Cardiac fibroblast (primary cell): ENCODE data around the gene IP6K2.

ENCODE experiments used
- DNase-seq, 2 donors: peaks; one replicate each; pipeline versions ENCODE4 v3.0.0 to v3.0.0-alpha.2; 2010; ENCODE audit warnings: low read depth in 2 of 2
- H3K4me3 ChIP-seq, 2 donors: replicated peaks in 1 of 2; 1 replicate in 1 of 2; 2 replicates in 1 of 2; pipeline ENCODE4 v1.5.1; 2011; ENCODE audit warnings: low read depth in 2 of 2, low read length in 2 of 2, mild to moderate bottlenecking in 2 of 2, moderate library complexity in 1 of 2
- TF ChIP-seq, protein P1 (sequence below): IDR thresholded peaks from one replicate; pipeline ENCODE4 v1.5.1; 2011; ENCODE audit warnings: low read depth, mild to moderate bottlenecking, low read length, inconsistent platforms

The IP6K2 gene

DNA sequence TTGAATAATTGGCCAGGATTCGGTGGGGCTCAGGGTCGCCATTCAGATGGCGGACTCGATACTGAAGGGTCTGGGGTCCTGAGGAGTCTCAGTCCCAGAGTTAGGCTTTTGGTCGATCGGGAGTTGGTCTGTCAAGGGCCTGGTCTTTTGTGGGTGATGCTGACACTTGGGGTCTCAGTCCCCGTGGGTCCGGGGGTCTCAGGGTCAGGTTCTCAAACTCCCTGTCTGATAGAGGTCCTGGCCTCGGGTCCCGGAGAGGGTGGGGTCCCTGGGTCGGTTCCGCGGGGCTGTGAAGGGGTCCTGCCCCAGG lies 31.8 kb downstream of the IP6K2 start:
- TF ChIP-seq, protein P1, sequence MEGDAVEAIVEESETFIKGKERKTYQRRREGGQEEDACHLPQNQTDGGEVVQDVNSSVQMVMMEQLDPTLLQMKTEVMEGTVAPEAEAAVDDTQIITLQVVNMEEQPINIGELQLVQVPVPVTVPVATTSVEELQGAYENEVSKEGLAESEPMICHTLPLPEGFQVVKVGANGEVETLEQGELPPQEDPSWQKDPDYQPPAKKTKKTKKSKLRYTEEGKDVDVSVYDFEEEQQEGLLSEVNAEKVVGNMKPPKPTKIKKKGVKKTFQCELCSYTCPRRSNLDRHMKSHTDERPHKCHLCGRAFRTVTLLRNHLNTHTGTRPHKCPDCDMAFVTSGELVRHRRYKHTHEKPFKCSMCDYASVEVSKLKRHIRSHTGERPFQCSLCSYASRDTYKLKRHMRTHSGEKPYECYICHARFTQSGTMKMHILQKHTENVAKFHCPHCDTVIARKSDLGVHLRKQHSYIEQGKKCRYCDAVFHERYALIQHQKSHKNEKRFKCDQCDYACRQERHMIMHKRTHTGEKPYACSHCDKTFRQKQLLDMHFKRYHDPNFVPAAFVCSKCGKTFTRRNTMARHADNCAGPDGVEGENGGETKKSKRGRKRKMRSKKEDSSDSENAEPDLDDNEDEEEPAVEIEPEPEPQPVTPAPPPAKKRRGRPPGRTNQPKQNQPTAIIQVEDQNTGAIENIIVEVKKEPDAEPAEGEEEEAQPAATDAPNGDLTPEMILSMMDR, result peak; percentile 27
- H3K4me3 ChIP-seq, result peak overlapping the region; percentile 67 to 95
- no peak for DNase-seq

DNA sequence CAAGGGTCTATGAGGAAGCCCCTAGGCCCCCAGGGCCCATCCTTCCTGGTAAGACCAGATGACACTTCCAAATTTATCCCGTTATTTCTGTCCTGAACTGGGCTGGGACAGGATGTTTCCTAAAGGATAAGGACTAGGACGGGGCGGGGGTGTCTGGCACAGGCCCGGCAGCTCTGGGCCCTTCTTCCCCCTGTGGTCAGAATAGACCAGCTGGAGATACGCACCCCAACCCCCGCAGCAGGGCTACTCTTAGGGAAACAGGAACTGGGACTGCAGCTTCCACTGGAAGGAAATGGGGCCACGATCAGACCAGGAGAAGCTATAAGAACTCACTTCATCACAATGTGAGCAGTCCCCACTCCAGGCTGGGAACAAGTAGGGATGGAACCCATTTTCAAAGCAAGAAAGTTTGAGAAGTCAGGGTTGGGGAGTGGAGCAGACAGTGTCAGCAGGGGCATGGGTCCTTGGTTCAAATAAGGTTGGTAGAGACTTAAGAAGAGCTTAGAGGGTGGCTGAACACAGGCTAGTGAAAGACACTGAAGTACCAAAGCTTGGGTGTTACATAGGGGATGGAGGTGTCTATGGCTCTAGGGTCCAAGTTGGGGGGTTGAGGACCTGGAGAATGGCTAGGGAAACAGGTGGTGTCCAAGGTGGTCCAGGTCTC lies 32.4 kb downstream of the IP6K2 start:
- peak overlapping the region; percentile 28 to 95 for H3K4me3 ChIP-seq
- peak in 1 of 2 donors; percentile 35 for DNase-seq

DNA sequence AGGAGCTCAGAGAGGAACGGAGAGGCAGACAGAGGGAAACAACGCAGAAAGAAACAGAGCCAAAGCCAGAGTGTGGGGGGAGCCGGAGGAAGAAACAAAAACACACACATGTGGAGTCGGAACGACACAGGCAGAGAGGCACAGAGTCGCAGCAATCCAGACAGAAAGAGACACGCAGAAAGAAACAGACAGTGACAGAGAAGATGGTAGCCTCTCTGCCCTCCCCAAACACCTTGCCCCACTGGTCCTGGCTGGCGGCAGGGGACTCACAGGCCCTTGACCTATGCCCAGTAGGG lies 33.0 kb downstream of the IP6K2 start:
- H3K4me3 ChIP-seq, result peak overlapping the region; percentile 28 to 95
- TF ChIP-seq, protein P1, result no peak

More for the DNA sequence above, 32.4 kb downstream of the IP6K2 start:
- TF ChIP-seq, protein P1, result no peak

DNA sequence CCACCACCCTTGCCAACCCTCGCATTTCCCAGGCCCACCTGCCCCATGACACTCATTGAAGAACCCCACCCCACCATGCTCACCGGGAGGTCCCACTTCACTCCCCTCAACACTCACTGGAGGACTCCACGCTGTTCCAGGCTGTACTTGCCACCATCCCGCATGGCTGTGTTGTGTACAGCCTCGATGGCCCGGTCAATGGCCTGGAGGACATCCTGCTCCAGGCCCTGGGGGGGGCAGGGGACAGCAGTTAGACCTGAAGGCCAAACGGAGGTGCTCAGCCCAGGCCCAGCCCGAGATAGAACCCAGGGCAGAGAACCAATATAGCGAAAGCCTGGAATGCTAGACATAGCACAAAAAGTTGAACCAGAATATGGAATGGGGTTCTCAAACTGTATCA lies 34.2 kb downstream of the IP6K2 start:
- no peak for DNase-seq
- TF ChIP-seq, protein P1, result no peak
- H3K4me3 ChIP-seq, result no peak overlapping the region

More for the DNA sequence above, 33.0 kb downstream of the IP6K2 start:
- DNase-seq, result peak in 1 of 2 donors; percentile 27

DNA sequence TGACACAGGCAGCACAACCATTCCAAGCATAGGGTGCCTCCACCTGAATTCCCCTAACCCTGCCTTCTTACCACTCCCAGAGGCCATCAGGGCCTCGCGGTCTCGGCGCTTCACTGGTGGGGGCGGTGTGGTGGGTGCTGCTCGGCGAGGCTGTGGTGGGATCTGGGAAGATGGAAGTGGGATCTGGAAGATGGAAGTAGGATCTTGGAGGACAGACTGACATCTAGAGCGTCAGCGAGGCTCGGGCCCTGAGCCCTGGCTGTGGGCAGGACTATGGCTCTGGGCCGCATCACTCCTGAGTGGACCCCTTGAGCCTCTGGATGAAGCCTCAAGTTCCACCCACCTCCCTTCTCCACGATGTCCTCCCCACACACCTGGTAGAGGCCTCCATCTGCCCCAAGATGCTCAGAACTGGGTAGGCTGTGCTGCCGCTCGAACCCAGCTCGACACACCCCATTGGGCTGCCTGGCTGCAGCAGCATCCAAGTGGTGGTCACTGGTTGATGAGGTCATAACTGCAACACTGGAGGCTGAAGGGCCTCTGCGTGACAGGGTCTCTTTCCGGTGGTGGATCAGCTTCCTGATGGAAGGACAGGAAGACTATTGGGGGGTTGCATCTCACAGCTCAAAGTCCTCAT lies 34.9 kb downstream of the IP6K2 start:
- TF ChIP-seq, protein P1, result no peak
- DNase-seq, result no peak
- H3K4me3 ChIP-seq, result no peak overlapping the region

DNA sequence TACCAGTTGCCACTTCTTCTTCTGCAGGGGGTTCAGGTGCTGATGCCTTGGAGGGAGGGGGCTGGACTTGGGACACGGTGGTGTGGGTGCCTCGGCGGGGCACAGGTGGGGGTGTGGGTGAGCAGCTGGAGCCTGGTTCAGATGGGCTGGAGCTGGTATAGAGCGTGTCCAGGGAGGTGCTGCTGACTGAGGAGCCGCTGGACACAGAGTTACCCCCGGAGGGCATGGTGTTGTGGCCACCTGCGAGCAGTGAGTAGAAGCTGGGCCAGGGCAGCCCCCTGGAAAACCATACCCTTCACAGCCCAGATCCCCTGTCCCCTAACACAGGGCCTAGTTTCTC lies 35.5 kb downstream of the IP6K2 start:
- no peak for DNase-seq

More for the DNA sequence above, 35.5 kb downstream of the IP6K2 start:
- TF ChIP-seq, protein P1, result no peak
- no peak overlapping the region for H3K4me3 ChIP-seq
